SU-DHL-6 (cell line): ENCODE measurements around the gene FAH.

ENCODE experiments used
- EZH2phosphoT487 ChIP-seq: fragments of 200-600 bp; sonication (generic), shearing (Covaris generic); conservative IDR thresholded peaks from 2 replicates; pipeline ENCODE4 v1.6.1; 2018; ENCODE audit warnings: mild to moderate bottlenecking, antibody characterized with exemption, low read length, moderate library complexity, mixed read lengths
- TF ChIP-seq, protein P1 (sequence below): fragments of 200-600 bp; sonication (generic); IDR thresholded peaks from one replicate; pipeline ENCODE4 v1.5.1; 2017; ENCODE audit warnings: antibody characterized with exemption, mild to moderate bottlenecking, low read length, moderate library complexity; ENCODE audit not compliant: insufficient read depth, poor library complexity, severe bottlenecking

GRCh38 chr15:80234883-80235282 lies 82.1 kb downstream of the FAH start:
- TF ChIP-seq, protein P1, sequence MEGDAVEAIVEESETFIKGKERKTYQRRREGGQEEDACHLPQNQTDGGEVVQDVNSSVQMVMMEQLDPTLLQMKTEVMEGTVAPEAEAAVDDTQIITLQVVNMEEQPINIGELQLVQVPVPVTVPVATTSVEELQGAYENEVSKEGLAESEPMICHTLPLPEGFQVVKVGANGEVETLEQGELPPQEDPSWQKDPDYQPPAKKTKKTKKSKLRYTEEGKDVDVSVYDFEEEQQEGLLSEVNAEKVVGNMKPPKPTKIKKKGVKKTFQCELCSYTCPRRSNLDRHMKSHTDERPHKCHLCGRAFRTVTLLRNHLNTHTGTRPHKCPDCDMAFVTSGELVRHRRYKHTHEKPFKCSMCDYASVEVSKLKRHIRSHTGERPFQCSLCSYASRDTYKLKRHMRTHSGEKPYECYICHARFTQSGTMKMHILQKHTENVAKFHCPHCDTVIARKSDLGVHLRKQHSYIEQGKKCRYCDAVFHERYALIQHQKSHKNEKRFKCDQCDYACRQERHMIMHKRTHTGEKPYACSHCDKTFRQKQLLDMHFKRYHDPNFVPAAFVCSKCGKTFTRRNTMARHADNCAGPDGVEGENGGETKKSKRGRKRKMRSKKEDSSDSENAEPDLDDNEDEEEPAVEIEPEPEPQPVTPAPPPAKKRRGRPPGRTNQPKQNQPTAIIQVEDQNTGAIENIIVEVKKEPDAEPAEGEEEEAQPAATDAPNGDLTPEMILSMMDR = peak; percentile 49
- no peak for TF ChIP-seq EZH2phosphoT487
